ENCODE measurements around the gene RASGRF2.

DNA sequence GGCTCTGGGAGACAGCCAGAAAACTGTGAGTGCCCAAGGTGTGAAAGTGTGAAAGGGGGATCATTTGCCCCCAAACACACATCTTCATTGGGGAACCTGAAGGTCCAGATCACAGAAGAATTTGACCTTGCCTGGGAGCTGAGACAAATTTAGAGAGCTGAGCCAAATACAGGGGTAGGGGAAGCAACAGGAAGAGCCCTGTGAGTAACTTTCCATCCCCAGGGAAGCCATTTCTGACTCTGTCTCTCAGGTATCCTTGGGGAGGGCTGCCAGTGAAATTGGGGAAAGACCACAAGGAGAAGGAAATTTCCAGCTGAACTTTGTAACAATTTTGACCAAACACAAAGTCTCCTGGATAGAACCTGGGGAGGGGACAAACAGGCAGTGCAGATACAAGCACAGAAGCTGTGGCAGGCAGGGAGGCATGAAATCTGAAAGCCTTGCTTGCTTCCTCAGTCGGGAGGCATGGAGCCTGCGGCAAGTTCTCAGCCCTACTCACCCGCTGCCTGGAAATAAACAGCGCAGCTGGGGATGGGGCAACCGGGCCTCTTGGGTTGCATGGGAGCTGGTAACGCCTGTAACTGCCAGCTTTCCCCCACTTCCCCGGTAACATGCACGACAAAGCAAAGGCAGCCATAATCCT is 309.7 kb downstream of the RASGRF2 start:
- TF ChIP-seq CTCF (IDR thresholded peaks at IDR 0.05; ENCODE audit: control extremely low read depth in 1 of 3, insufficient read depth in 1 of 3, low read depth in 1 of 3, low read length in 3 of 3): no peak
- TF ChIP-seq, protein P1, sequence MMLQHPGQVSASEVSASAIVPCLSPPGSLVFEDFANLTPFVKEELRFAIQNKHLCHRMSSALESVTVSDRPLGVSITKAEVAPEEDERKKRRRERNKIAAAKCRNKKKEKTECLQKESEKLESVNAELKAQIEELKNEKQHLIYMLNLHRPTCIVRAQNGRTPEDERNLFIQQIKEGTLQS (IDR thresholded peaks at IDR 0.05; ENCODE audit: insufficient read depth, low read depth, low read length): no peak
- no peak for TF ChIP-seq RNF2 (IDR thresholded peaks at IDR 0.05; ENCODE audit: borderline replicate concordance, low read depth, low read length, missing control alignments, poor library complexity, severe bottlenecking)
- TF ChIP-seq POLR2AphosphoS5 (IDR thresholded peaks at IDR 0.05; ENCODE audit: low read depth, low read length): no peak
- no peak for TF ChIP-seq SP1 (IDR thresholded peaks at IDR 0.05; ENCODE audit: low read depth, low read length)
- no peak for TF ChIP-seq MAX (IDR thresholded peaks at IDR 0.05)
- no peak for TF ChIP-seq ZNF274 (IDR thresholded peaks at IDR 0.05; ENCODE audit: borderline replicate concordance, extremely low read depth, low read length)
- no peak for TF ChIP-seq POLR2A (IDR thresholded peaks at IDR 0.05; ENCODE audit: control extremely low read depth in 1 of 2, low read depth in 2 of 2, low read length in 2 of 2)
- TF ChIP-seq TAF1 (IDR thresholded peaks at IDR 0.05; ENCODE audit: low read depth, low read length): no peak
- TF ChIP-seq BCL11A (IDR thresholded peaks at IDR 0.05; ENCODE audit: low read depth in 2 of 2, low read length in 2 of 2): no peak

Data from H1 (cell line).